GM19372 (cell line): ENCODE data around the gene PRRT1B.
"Not testable (repeated sequence)": the region's sequence is repeated elsewhere in the genome, so short reads cannot be mapped to it uniquely, and the experiment has no call there.

ENCODE experiments used
- ATAC-seq: cut with Tn5 transposase; IDR thresholded peaks from one replicate; pipeline ENCODE4 v1.9.1; 2021; ENCODE audit warnings: mild to moderate bottlenecking, low read depth, moderate library complexity; ENCODE audit not compliant: unreplicated experiment

PRRT1B gene

GRCh38 chr9:131545003-131545785 lies at the start of gene PRRT1B:
Gene PRRT1B (plus strand): TSS chr9:131545523. CDS start chr9:131545616, 93 bp downstream.
- no peak for ATAC-seq

GRCh38 chr9:131495785-131496184 lies 49.5 kb upstream of the PRRT1B start:
- no peak for ATAC-seq

- no peak for ATAC-seq
Observed at GRCh38 chr9:131496844-131497405, 48.4 kb upstream of the PRRT1B start.

- no peak for ATAC-seq
Observed at GRCh38 chr9:131499254-131499767, 46.0 kb upstream of the PRRT1B start.

- ATAC-seq, result no peak
Observed at GRCh38 chr9:131500377-131500776, 44.9 kb upstream of the PRRT1B start.

GRCh38 chr9:131500939-131501541 lies 44.3 kb upstream of the PRRT1B start:
- ATAC-seq, result no peak

- peak; percentile 88 for ATAC-seq
Observed at GRCh38 chr9:131502781-131503625, 42.3 kb upstream of the PRRT1B start, which contains the start of gene POMT1. Gene POMT1 (plus strand): TSS chr9:131502918. CDS start chr9:131504219, 1,301 bp downstream.

GRCh38 chr9:131503626-131504465 lies 41.5 kb upstream of the PRRT1B start:
- ATAC-seq, result no peak

- ATAC-seq, result no peak
Observed at GRCh38 chr9:131505012-131505411, 40.3 kb upstream of the PRRT1B start.

- ATAC-seq, result no peak
Observed at GRCh38 chr9:131511416-131511815, 33.9 kb upstream of the PRRT1B start.

- no peak for ATAC-seq
Observed at GRCh38 chr9:131511880-131512279, 33.4 kb upstream of the PRRT1B start.

GRCh38 chr9:131513177-131513576 lies 32.1 kb upstream of the PRRT1B start:
- ATAC-seq, result no peak

- not testable (repeated sequence) for ATAC-seq
Observed at GRCh38 chr9:131515559-131516031, 29.7 kb upstream of the PRRT1B start.

- no peak for ATAC-seq
Observed at GRCh38 chr9:131516100-131516499, 29.2 kb upstream of the PRRT1B start.

- ATAC-seq, result no peak
Observed at GRCh38 chr9:131516930-131517329, 28.4 kb upstream of the PRRT1B start.

GRCh38 chr9:131517761-131518190 lies 27.5 kb upstream of the PRRT1B start:
- no peak for ATAC-seq

- no peak for ATAC-seq
Observed at GRCh38 chr9:131518553-131518952, 26.8 kb upstream of the PRRT1B start.

GRCh38 chr9:131520503-131520902 lies 24.8 kb upstream of the PRRT1B start:
- no peak for ATAC-seq

- no peak for ATAC-seq
Observed at GRCh38 chr9:131521203-131521602, 24.1 kb upstream of the PRRT1B start.
